ENCODE results near the gene CFAP161.

Gene CFAP161

GRCh38 chr15:81161160-81161673 lies 27.1 kb downstream of the CFAP161 start:
- no peak overlapping the region for H3K4me3 ChIP-seq (ENCODE audit: low read depth in 1 of 2, low read length in 2 of 2)
- H3K27me3 ChIP-seq (ENCODE audit: low read depth, low read length), result no peaks in the 10 kb centered on the region
- H3K4me1 ChIP-seq (ENCODE audit: control insufficient read depth in 1 of 2, insufficient read depth in 2 of 2, low read length in 2 of 2), result peaks cover 0 to 11% of the 10 kb centered on the region in 2 donors
- no peak overlapping the region for H3K27ac ChIP-seq (ENCODE audit: low read length)
- no peaks in the 10 kb centered on the region for H3K9me3 ChIP-seq (ENCODE audit: control insufficient read depth in 1 of 2, low read length in 2 of 2)
- H3K36me3 ChIP-seq (ENCODE audit: control insufficient read depth in 1 of 2, insufficient read depth in 2 of 2, low read length in 2 of 2), result no peaks in the 10 kb centered on the region

GRCh38 chr15:81161851-81162250 lies 27.8 kb downstream of the CFAP161 start:
- no peaks in the 10 kb centered on the region for H3K36me3 ChIP-seq (ENCODE audit: control insufficient read depth in 1 of 2, insufficient read depth in 2 of 2, low read length in 2 of 2)
- H3K4me3 ChIP-seq (ENCODE audit: low read depth in 1 of 2, low read length in 2 of 2), result no peak overlapping the region
- peaks cover 0 to 11% of the 10 kb centered on the region in 2 donors for H3K4me1 ChIP-seq (ENCODE audit: control insufficient read depth in 1 of 2, insufficient read depth in 2 of 2, low read length in 2 of 2)
- no peaks in the 10 kb centered on the region for H3K9me3 ChIP-seq (ENCODE audit: control insufficient read depth in 1 of 2, low read length in 2 of 2)
- H3K27me3 ChIP-seq (ENCODE audit: low read depth, low read length), result no peaks in the 10 kb centered on the region
- H3K27ac ChIP-seq (ENCODE audit: low read length), result no peak overlapping the region

- H3K9me3 ChIP-seq (ENCODE audit: control insufficient read depth in 1 of 2, low read length in 2 of 2), result no peaks in the 10 kb centered on the region
- H3K4me1 ChIP-seq (ENCODE audit: control insufficient read depth in 1 of 2, insufficient read depth in 2 of 2, low read length in 2 of 2), result peaks cover 0 to 11% of the 10 kb centered on the region in 2 donors
- H3K4me3 ChIP-seq (ENCODE audit: low read depth in 1 of 2, low read length in 2 of 2), result no peak overlapping the region
- H3K36me3 ChIP-seq (ENCODE audit: control insufficient read depth in 1 of 2, insufficient read depth in 2 of 2, low read length in 2 of 2), result no peaks in the 10 kb centered on the region
- no peak overlapping the region for H3K27ac ChIP-seq (ENCODE audit: low read length)
- H3K27me3 ChIP-seq (ENCODE audit: low read depth, low read length), result no peaks in the 10 kb centered on the region
Observed at GRCh38 chr15:81163961-81164800, 30.1 kb downstream of the CFAP161 start.

GRCh38 chr15:81165535-81165934 lies 31.5 kb downstream of the CFAP161 start:
- Histone ChIP-seq H3K4me3 (ENCODE audit: low read depth in 1 of 2, low read length in 2 of 2) (no peak overlapping the region), H3K9me3 (ENCODE audit: control insufficient read depth in 1 of 2, low read length in 2 of 2) (no peaks in the 10 kb centered on the region), H3K27ac (ENCODE audit: low read length) (no peak overlapping the region), H3K36me3 (ENCODE audit: control insufficient read depth in 1 of 2, insufficient read depth in 2 of 2, low read length in 2 of 2) (no peaks in the 10 kb centered on the region), H3K4me1 (ENCODE audit: control insufficient read depth in 1 of 2, insufficient read depth in 2 of 2, low read length in 2 of 2) (peaks cover 0 to 6% of the 10 kb centered on the region in 2 donors), H3K27me3 (ENCODE audit: low read depth, low read length) (no peaks in the 10 kb centered on the region)

GRCh38 chr15:81166636-81167305 lies 32.7 kb downstream of the CFAP161 start:
- no peaks in the 10 kb centered on the region for H3K27me3 ChIP-seq (ENCODE audit: low read depth, low read length)
- no peak overlapping the region for H3K4me3 ChIP-seq (ENCODE audit: low read depth in 1 of 2, low read length in 2 of 2)
- no peaks in the 10 kb centered on the region for H3K4me1 ChIP-seq (ENCODE audit: control insufficient read depth in 1 of 2, insufficient read depth in 2 of 2, low read length in 2 of 2)
- H3K27ac ChIP-seq (ENCODE audit: low read length), result no peak overlapping the region
- no peaks in the 10 kb centered on the region for H3K9me3 ChIP-seq (ENCODE audit: control insufficient read depth in 1 of 2, low read length in 2 of 2)
- H3K36me3 ChIP-seq (ENCODE audit: control insufficient read depth in 1 of 2, insufficient read depth in 2 of 2, low read length in 2 of 2), result no peaks in the 10 kb centered on the region

GRCh38 chr15:81168131-81168526 lies 34.1 kb downstream of the CFAP161 start:
- no peak overlapping the region for H3K4me3 ChIP-seq (ENCODE audit: low read depth in 1 of 2, low read length in 2 of 2)
- H3K27ac ChIP-seq (ENCODE audit: low read length), result no peak overlapping the region
- no peaks in the 10 kb centered on the region for H3K27me3 ChIP-seq (ENCODE audit: low read depth, low read length)
- H3K4me1 ChIP-seq (ENCODE audit: control insufficient read depth in 1 of 2, insufficient read depth in 2 of 2, low read length in 2 of 2), result no peaks in the 10 kb centered on the region
- no peaks in the 10 kb centered on the region for H3K36me3 ChIP-seq (ENCODE audit: control insufficient read depth in 1 of 2, insufficient read depth in 2 of 2, low read length in 2 of 2)
- no peaks in the 10 kb centered on the region for H3K9me3 ChIP-seq (ENCODE audit: control insufficient read depth in 1 of 2, low read length in 2 of 2)

GRCh38 chr15:81168644-81169043 lies 34.6 kb downstream of the CFAP161 start:
- Histone ChIP-seq H3K4me3 (ENCODE audit: low read depth in 1 of 2, low read length in 2 of 2) (no peak overlapping the region), H3K9me3 (ENCODE audit: control insufficient read depth in 1 of 2, low read length in 2 of 2) (no peaks in the 10 kb centered on the region), H3K36me3 (ENCODE audit: control insufficient read depth in 1 of 2, insufficient read depth in 2 of 2, low read length in 2 of 2) (no peaks in the 10 kb centered on the region), H3K27ac (ENCODE audit: low read length) (no peak overlapping the region), H3K27me3 (ENCODE audit: low read depth, low read length) (no peaks in the 10 kb centered on the region), H3K4me1 (ENCODE audit: control insufficient read depth in 1 of 2, insufficient read depth in 2 of 2, low read length in 2 of 2) (no peaks in the 10 kb centered on the region)

- no peaks in the 10 kb centered on the region for H3K4me1 ChIP-seq (ENCODE audit: control insufficient read depth in 1 of 2, insufficient read depth in 2 of 2, low read length in 2 of 2)
- no peak overlapping the region for H3K27ac ChIP-seq (ENCODE audit: low read length)
- no peak overlapping the region for H3K4me3 ChIP-seq (ENCODE audit: low read depth in 1 of 2, low read length in 2 of 2)
- H3K9me3 ChIP-seq (ENCODE audit: control insufficient read depth in 1 of 2, low read length in 2 of 2), result no peaks in the 10 kb centered on the region
- no peaks in the 10 kb centered on the region for H3K36me3 ChIP-seq (ENCODE audit: control insufficient read depth in 1 of 2, insufficient read depth in 2 of 2, low read length in 2 of 2)
- H3K27me3 ChIP-seq (ENCODE audit: low read depth, low read length), result no peaks in the 10 kb centered on the region
Observed at GRCh38 chr15:81170511-81170910, 36.4 kb downstream of the CFAP161 start.

DNA sequence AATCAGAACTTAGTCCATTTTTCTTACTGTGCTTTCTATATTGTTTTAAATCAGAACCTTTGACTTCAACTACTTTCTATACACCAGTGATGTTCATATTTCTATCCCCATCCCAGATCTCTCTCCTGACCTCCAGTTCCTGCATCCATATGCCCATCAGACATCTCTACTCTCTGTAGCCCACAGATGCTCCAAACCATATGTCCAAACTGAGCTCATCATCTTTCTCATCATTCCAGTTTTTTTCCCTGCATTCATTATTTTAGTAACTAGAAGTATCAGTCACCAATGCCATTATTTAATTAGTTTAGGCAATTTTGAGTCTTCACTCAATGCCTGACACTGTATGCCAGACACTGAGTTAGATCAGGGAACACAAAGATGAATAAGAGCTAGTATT lies 37.2 kb downstream of the CFAP161 start:
- no peaks in the 10 kb centered on the region for H3K4me1 ChIP-seq (ENCODE audit: control insufficient read depth in 1 of 2, insufficient read depth in 2 of 2, low read length in 2 of 2)
- no peak overlapping the region for H3K27ac ChIP-seq (ENCODE audit: low read length)

GRCh38 chr15:81174125-81174791 lies 40.2 kb downstream of the CFAP161 start:
- no peaks in the 10 kb centered on the region for H3K27me3 ChIP-seq (ENCODE audit: low read depth, low read length)
- no peaks in the 10 kb centered on the region for H3K4me1 ChIP-seq (ENCODE audit: control insufficient read depth in 1 of 2, insufficient read depth in 2 of 2, low read length in 2 of 2)
- H3K27ac ChIP-seq (ENCODE audit: low read length), result no peak overlapping the region
- no peaks in the 10 kb centered on the region for H3K9me3 ChIP-seq (ENCODE audit: control insufficient read depth in 1 of 2, low read length in 2 of 2)
- no peak overlapping the region for H3K4me3 ChIP-seq (ENCODE audit: low read depth in 1 of 2, low read length in 2 of 2)
- no peaks in the 10 kb centered on the region for H3K36me3 ChIP-seq (ENCODE audit: control insufficient read depth in 1 of 2, insufficient read depth in 2 of 2, low read length in 2 of 2)

More for the DNA sequence above, 37.2 kb downstream of the CFAP161 start:
- Histone ChIP-seq H3K36me3 (ENCODE audit: control insufficient read depth in 1 of 2, insufficient read depth in 2 of 2, low read length in 2 of 2) (no peaks in the 10 kb centered on the region), H3K9me3 (ENCODE audit: control insufficient read depth in 1 of 2, low read length in 2 of 2) (no peaks in the 10 kb centered on the region), H3K27me3 (ENCODE audit: low read depth, low read length) (no peaks in the 10 kb centered on the region), H3K4me3 (ENCODE audit: low read depth in 1 of 2, low read length in 2 of 2) (no peak overlapping the region)

- no peak overlapping the region for H3K4me3 ChIP-seq (ENCODE audit: low read depth in 1 of 2, low read length in 2 of 2)
- no peaks in the 10 kb centered on the region for H3K4me1 ChIP-seq (ENCODE audit: control insufficient read depth in 1 of 2, insufficient read depth in 2 of 2, low read length in 2 of 2)
- no peaks in the 10 kb centered on the region for H3K27me3 ChIP-seq (ENCODE audit: low read depth, low read length)
- no peak overlapping the region for H3K27ac ChIP-seq (ENCODE audit: low read length)
- H3K9me3 ChIP-seq (ENCODE audit: control insufficient read depth in 1 of 2, low read length in 2 of 2), result no peaks in the 10 kb centered on the region
- no peaks in the 10 kb centered on the region for H3K36me3 ChIP-seq (ENCODE audit: control insufficient read depth in 1 of 2, insufficient read depth in 2 of 2, low read length in 2 of 2)
Observed at GRCh38 chr15:81174792-81175327, 40.8 kb downstream of the CFAP161 start.

All from muscle layer of duodenum (tissue), 2 donors.